Thoracic aorta (tissue), 2 donors: Measurements from ENCODE around the gene MYO5B. TPM values are rescaled to one million over a fixed set of nuclear protein-coding genes. Genes with fewer than 3 reads are reported as not detected.

Experiments
- ATAC-seq: fragments of 150-250 bp; one replicate; pipeline ENCODE4 v1.8.0; 2017; ENCODE audit warnings: low read depth; ENCODE audit not compliant: insufficient number of reproducible peaks, low FRiP score
- DNase-seq: peaks from one replicate; pipeline ENCODE4 v3.0.0-alpha.2; 2020; ENCODE audit warnings: low spot score
- H3K27ac ChIP-seq, 2 donors: fragments of 200-600 bp; sonication (generic); 1 replicate in 1 of 2; 2 replicates in 1 of 2; pipeline ENCODE4 v1.5.1; 2016; ENCODE audit warnings: mild to moderate bottlenecking in 2 of 2, moderate library complexity in 2 of 2
- H3K27me3 ChIP-seq: fragments of 200-600 bp; sonication (generic); replicated peaks from 2 replicates; pipeline ENCODE4 v1.6.0; 2016; ENCODE audit warnings: mild to moderate bottlenecking; ENCODE audit not compliant: insufficient read depth
- H3K36me3 ChIP-seq: fragments of 200-600 bp; sonication (generic); one replicate; pipeline ENCODE4 v1.5.1; 2016
- H3K4me1 ChIP-seq, 2 donors: fragments of 200-600 bp; sonication (generic); 1 replicate in 1 of 2; 2 replicates in 1 of 2; pipeline versions ENCODE4 v1.5.1 to v1.6.0; 2016; ENCODE audit warnings: low read depth in 2 of 2, mild to moderate bottlenecking in 1 of 2; ENCODE audit not compliant: control insufficient read depth in 1 of 2
- H3K4me3 ChIP-seq: fragments of 200-600 bp; sonication (generic); 2 replicates; pipeline ENCODE4 v1.5.1; 2016; ENCODE audit warnings: mild to moderate bottlenecking
- H3K9me3 ChIP-seq: fragments of 200-600 bp; sonication (generic); 2 replicates; pipeline ENCODE4 v1.5.1; 2016
- total RNA-seq, 2 donors: library from RNA; depleted of rRNA; stranded (reverse); fragments of >200 nt; gene quantifications; one replicate each; pipeline versions ENCODE4 v1.1.0 to v1.2.3, GENCODE V29; 2016
- TF ChIP-seq, protein P1 (sequence below): fragments of 200-600 bp; sonication (generic); IDR thresholded peaks from one replicate; pipeline ENCODE4 v1.5.1; 2019; ENCODE audit warnings: antibody characterized with exemption

The MYO5B gene
- total RNA-seq, 2 donors from 2014 or later: 8.3 to 13.5 TPM

DNA sequence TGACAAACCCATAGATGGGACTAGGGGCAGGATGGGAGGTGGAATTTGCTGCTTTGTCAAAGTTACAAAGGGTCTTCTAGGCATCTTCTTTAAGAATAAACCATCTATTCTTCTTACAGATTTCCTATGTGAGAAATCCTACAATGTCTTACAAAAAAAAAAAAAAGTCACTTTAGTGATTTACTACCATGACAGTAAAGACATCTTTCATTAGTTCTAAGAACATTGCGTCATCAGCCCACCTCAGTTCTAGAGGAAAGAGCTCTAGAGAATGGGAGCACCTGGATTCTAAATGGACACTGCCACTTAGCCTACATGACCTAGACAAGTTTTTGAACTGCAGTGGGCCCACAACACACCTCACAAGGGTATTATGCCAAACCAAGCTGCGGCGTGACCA is 172.0 kb downstream of the MYO5B start:
- DNase-seq: no peak
- H3K9me3 ChIP-seq: no peaks in the 10 kb centered on the region
- H3K4me1 ChIP-seq: peaks cover 0 to 9% of the 10 kb centered on the region in 2 donors
- ATAC-seq: no peak
- H3K27ac ChIP-seq: no peak overlapping the region
- H3K27me3 ChIP-seq: no peaks in the 10 kb centered on the region
- TF ChIP-seq, protein P1, sequence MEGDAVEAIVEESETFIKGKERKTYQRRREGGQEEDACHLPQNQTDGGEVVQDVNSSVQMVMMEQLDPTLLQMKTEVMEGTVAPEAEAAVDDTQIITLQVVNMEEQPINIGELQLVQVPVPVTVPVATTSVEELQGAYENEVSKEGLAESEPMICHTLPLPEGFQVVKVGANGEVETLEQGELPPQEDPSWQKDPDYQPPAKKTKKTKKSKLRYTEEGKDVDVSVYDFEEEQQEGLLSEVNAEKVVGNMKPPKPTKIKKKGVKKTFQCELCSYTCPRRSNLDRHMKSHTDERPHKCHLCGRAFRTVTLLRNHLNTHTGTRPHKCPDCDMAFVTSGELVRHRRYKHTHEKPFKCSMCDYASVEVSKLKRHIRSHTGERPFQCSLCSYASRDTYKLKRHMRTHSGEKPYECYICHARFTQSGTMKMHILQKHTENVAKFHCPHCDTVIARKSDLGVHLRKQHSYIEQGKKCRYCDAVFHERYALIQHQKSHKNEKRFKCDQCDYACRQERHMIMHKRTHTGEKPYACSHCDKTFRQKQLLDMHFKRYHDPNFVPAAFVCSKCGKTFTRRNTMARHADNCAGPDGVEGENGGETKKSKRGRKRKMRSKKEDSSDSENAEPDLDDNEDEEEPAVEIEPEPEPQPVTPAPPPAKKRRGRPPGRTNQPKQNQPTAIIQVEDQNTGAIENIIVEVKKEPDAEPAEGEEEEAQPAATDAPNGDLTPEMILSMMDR: no peak
- no peak overlapping the region for H3K4me3 ChIP-seq
- no peaks in the 10 kb centered on the region for H3K36me3 ChIP-seq

DNA sequence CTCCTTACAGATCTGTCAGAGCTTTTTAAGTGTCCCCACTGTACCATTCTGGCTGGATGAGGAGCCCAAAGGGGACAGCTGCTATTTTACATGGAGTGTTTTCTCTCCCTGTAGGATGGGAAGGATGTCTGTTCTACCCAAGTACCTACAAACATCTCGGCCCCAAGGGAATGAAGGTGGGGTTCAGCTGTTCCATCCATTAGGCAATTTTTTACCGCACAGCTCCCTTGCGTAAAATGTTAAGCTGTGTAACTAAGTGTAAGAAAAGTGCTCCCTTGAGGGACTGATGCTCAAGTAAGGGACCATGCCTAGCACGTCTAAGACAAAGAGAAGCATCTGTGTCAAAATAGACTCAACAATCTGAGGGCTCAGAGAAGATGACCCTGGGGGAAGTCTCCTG is 180.3 kb downstream of the MYO5B start:
- Histone ChIP-seq H3K4me1 (peaks cover 4 to 24% of the 10 kb centered on the region in 2 donors), H3K27me3 (no peaks in the 10 kb centered on the region), H3K36me3 (no peaks in the 10 kb centered on the region), H3K27ac (no peak overlapping the region), H3K9me3 (no peaks in the 10 kb centered on the region), H3K4me3 (no peak overlapping the region)
- no peak for DNase-seq
- TF ChIP-seq, protein P1: no peak
- no peak for ATAC-seq

DNA sequence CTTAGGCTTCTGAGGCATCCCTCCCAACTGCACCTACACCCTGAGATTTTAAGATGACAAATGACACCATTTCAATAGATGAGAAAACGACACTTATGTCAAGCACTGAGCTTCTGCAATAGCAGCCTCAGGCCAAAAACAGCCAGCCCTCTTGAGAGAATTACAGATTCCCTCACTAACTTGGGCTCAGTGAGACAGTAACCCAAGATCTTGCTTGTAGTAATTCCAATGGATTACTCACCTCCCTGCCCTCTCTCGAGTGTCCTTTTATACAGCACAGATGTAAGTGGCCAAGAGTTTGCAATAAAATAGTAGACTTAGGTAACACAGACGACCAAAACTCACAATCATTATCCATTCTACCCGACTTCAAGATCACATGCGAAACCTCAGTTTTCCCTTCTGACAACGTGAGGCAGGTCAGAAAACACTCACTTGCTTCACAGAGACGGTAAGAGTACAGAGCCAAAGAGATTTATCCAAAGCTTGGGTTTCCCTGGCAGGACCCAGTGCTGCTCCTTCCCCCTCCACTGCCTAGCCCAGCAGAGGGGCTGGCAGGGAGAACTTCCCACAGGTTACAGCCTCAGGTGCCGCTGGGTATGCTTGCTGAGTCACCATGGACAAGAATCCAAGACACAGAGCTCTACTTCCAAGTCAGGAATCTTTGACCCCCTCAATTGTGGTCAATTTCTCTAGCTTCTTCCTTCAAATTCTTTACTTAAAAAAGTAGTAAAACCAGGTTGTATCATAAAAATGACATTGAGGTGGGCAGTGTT is 181.4 kb downstream of the MYO5B start:
- DNase-seq (no peak), ATAC-seq (no peak)
- Histone ChIP-seq H3K27ac (peak overlapping the region; percentile 16 to 55), H3K36me3 (no peaks in the 10 kb centered on the region), H3K9me3 (no peaks in the 10 kb centered on the region), H3K27me3 (no peaks in the 10 kb centered on the region), H3K4me3 (no peak overlapping the region), H3K4me1 (peaks cover 4 to 24% of the 10 kb centered on the region in 2 donors)
- TF ChIP-seq, protein P1: no peak

DNA sequence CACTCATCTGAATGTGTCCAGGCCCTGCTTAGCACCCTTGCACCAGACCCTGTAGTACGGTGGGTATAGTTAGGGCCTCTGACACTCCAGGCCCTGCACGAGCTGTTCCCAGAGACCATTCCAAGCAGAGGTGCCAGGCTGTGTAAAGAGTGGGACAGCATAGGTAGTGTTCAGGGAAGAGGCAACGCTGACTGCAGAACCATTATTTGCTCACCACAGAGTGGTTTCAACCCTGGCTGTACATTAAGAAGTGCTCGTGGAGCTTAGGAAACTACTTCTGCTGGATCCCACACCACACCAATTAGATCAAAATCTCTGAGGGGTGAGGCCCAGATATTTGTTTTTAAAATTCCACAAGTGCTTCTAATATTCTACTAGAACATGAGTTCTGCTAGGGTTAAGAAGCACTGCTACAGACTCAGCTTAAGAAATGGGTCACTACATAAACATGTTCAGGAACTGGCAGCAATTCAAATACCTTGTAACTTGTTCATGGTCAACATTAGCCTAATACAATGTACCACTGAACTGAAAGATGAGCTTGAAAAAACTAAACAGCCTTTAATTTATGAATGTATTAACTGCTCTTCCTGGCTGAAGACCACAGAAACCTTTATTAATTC is 183.0 kb downstream of the MYO5B start:
- H3K9me3 ChIP-seq: no peaks in the 10 kb centered on the region
- H3K27me3 ChIP-seq: no peaks in the 10 kb centered on the region
- no peak for DNase-seq
- peak; percentile 70 for ATAC-seq
- no peaks in the 10 kb centered on the region for H3K36me3 ChIP-seq
- peaks cover 4 to 24% of the 10 kb centered on the region in 2 donors for H3K4me1 ChIP-seq
- TF ChIP-seq, protein P1: no peak
- no peak overlapping the region for H3K4me3 ChIP-seq
- H3K27ac ChIP-seq: peak overlapping the region; percentile 55 to 83

DNA sequence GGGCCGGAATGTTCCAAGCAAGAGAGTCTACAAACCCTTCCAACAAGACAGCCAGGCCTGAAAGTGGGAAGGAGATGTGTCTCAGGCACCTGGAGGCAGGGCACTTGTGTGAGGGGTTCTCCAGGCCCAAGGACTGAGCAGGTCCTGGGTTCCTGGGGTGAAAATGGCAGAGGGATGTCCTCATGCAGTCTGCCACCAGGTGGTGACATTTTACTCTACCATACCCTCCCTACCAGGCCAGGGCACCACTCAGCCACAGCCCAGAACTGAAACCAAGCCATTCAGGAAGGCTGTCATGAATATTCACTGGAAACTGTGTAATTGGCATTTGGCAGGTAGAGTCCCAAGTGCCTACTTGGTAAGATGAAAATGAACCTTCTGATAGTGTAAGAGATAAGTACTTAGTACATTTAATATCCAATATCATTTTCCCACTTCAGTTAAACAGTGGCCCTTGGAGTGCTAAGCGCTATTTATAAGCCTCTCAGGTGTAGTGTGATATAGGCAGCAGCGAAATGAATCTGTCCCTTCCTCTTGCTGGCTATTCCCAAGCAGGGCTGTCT is 185.1 kb downstream of the MYO5B start:
- Histone ChIP-seq H3K36me3 (no peaks in the 10 kb centered on the region), H3K4me1 (peaks cover 4 to 24% of the 10 kb centered on the region in 2 donors), H3K27me3 (no peaks in the 10 kb centered on the region), H3K4me3 (no peak overlapping the region), H3K9me3 (no peaks in the 10 kb centered on the region), H3K27ac (no peak overlapping the region)
- DNase-seq (no peak), ATAC-seq (no peak)
- TF ChIP-seq, protein P1: peak; percentile 41
